DOHH2 (cell line): ENCODE results near the gene SLC39A11.

Experiments used
- EZH2phosphoT487 ChIP-seq: fragments of 200-600 bp; sonication (generic); IDR thresholded peaks from 2 replicates; pipeline ENCODE4 v1.6.1; 2017; ENCODE audit warnings: borderline replicate concordance, mild to moderate bottlenecking, antibody characterized with exemption, low read length, moderate library complexity, mixed read lengths
- TF ChIP-seq, protein P1 (sequence below): fragments of 200-600 bp; sonication (generic); IDR thresholded peaks from one replicate; pipeline ENCODE4 v1.5.1; 2014; ENCODE audit warnings: antibody characterized with exemption, mild to moderate bottlenecking, low read depth, low read length; ENCODE audit not compliant: poor library complexity, severe bottlenecking

DNA sequence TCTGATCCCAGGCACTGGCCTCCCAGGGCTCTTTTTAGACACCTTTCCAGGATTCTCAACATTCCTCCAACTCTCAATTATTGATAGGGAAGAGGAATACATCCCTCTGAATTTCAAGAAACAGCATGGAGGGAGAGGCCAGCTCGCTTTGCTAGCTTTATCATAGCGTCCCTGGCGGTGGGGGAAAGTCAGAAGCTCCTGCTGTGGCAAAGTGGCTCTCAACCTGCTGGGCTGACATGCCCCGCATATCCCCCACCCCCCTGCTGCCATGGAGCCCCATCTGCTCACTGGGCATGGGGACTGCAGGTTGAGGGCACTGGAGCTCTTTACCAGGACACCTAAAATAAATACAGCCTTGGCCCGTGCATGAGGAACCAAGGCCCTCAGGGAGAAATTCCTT is 140.3 kb downstream of the SLC39A11 start:
- TF ChIP-seq, protein P1, sequence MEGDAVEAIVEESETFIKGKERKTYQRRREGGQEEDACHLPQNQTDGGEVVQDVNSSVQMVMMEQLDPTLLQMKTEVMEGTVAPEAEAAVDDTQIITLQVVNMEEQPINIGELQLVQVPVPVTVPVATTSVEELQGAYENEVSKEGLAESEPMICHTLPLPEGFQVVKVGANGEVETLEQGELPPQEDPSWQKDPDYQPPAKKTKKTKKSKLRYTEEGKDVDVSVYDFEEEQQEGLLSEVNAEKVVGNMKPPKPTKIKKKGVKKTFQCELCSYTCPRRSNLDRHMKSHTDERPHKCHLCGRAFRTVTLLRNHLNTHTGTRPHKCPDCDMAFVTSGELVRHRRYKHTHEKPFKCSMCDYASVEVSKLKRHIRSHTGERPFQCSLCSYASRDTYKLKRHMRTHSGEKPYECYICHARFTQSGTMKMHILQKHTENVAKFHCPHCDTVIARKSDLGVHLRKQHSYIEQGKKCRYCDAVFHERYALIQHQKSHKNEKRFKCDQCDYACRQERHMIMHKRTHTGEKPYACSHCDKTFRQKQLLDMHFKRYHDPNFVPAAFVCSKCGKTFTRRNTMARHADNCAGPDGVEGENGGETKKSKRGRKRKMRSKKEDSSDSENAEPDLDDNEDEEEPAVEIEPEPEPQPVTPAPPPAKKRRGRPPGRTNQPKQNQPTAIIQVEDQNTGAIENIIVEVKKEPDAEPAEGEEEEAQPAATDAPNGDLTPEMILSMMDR, result no peak
- TF ChIP-seq EZH2phosphoT487, result no peak
